HepG2 (cell line): Measurements from ENCODE around the gene CSTF1. TPM values are rescaled to one million over a fixed set of nuclear protein-coding genes. Genes with fewer than 3 reads are reported as not detected.
A peak's percentile ranks its signal among the peaks of the same experiment; 100 is the strongest.

ENCODE experiments used
- ATAC-seq: fragments of 200-7000 bp; cut with Tn5 transposase; 3 replicates; pipeline ENCODE4 v1.9.1; 2020; ENCODE audit warnings: mild to moderate bottlenecking, moderate library complexity
- BruUV-seq: library from RNA; stranded (reverse); fragments of 400-500 nt; replicated peaks from 2 replicates; lab custom pipeline; 2021; lab: Mats Ljungman, UMichigan
- CTCF ChIA-PET: fragments of 300-600 bp; formaldehyde crosslinking; extraction: SDS; loops from one replicate; lab custom pipeline; 2021; ENCODE audit warnings: low total read pairs, inconsistent platforms, low intra/inter-chr PET ratio; lab: Yijun Ruan, JAX
- POLR2A ChIA-PET: fragments of 350-600 bp; sonication (Branson Sonifier 250); formaldehyde crosslinking; loops from one replicate; lab custom pipeline; 2020; ENCODE audit warnings: antibody characterized with exemption, inconsistent platforms; lab: Yijun Ruan, JAX
- DNase-seq: peaks from one replicate; pipeline ENCODE4 v3.0.0-alpha.2; 2015; ENCODE audit warnings: low spot score
- FAIRE-seq: peaks from 3 replicates; lab custom pipeline; 2011; peaks lifted over from hg19 to GRCh38; lab: Jason Lieb, UNC
- H2AFZ ChIP-seq: one replicate; pipeline ENCODE4 v1.6.1; 2011; ENCODE audit warnings: low read length, inconsistent platforms
- H3K27ac ChIP-seq: fragments of 300-600 bp; 3 replicates; pipeline ENCODE4 v1.8.0; 2011; ENCODE audit warnings: mixed run types, mild to moderate bottlenecking, mixed read lengths, low read length, inconsistent platforms; ENCODE audit not compliant: insufficient read depth; ENCODE audit errors: extremely low read length
- H3K27me3 ChIP-seq, 2 experiments: fragments of 200-600 bp in 1 of 2; 2 replicates in 1 of 2; 3 replicates in 1 of 2; pipeline versions ENCODE4 v1.6.0 to v1.8.0; 2011; ENCODE audit warnings: low read length in 2 of 2, mild to moderate bottlenecking in 2 of 2, moderate library complexity in 2 of 2, inconsistent platforms in 1 of 2; ENCODE audit not compliant: insufficient read depth in 2 of 2, control insufficient read depth in 1 of 2
- H3K36me3 ChIP-seq, 2 experiments: fragments of 200-600 bp in 1 of 2; replicated peaks in 1 of 2; 2 replicates in 1 of 2; 3 replicates in 1 of 2; pipeline versions ENCODE4 v1.5.1 to v1.8.0; 2011; ENCODE audit warnings: low read length in 2 of 2, inconsistent platforms in 1 of 2; ENCODE audit not compliant: insufficient read depth in 2 of 2, control insufficient read depth in 1 of 2
- H3K4me1 ChIP-seq: 2 replicates; pipeline ENCODE4 v1.5.1; 2012; ENCODE audit warnings: low read length, inconsistent platforms; ENCODE audit not compliant: insufficient read depth
- H3K4me2 ChIP-seq: 2 replicates; pipeline ENCODE4 v1.6.0; 2011; ENCODE audit warnings: low read depth, low read length, inconsistent platforms
- H3K4me3 ChIP-seq, 3 experiments: fragments of 200-600 bp in 1 of 3; sonication (generic), shearing (Covaris generic) in 1 of 3; replicated peaks in 1 of 3; 2 replicates each; pipeline ENCODE4 v1.5.1; 2011 to 2016; ENCODE audit warnings: low read length in 3 of 3, inconsistent platforms in 2 of 3, low read depth in 2 of 3, mild to moderate bottlenecking in 2 of 3, control low read depth in 1 of 3, mixed read lengths in 1 of 3; ENCODE audit not compliant: insufficient read depth in 1 of 3
- H3K79me2 ChIP-seq: one replicate; pipeline ENCODE4 v1.6.1; 2011; ENCODE audit warnings: low read length, inconsistent platforms; ENCODE audit not compliant: insufficient read depth
- H3K9ac ChIP-seq: 2 replicates; pipeline ENCODE4 v1.6.0; 2011; ENCODE audit warnings: mild to moderate bottlenecking, low read depth, low read length, inconsistent platforms; ENCODE audit not compliant: insufficient read depth
- H3K9me3 ChIP-seq: 2 replicates; pipeline ENCODE4 v1.5.1; 2012; ENCODE audit warnings: mild to moderate bottlenecking, low read length
- H4K20me1 ChIP-seq: 2 replicates; pipeline ENCODE4 v1.6.0; 2011; ENCODE audit warnings: inconsistent platforms, mild to moderate bottlenecking, low read length, moderate library complexity; ENCODE audit not compliant: insufficient read depth
- EHMT2 ChIP-seq: fragments of 200-600 bp; sonication (generic); IDR thresholded peaks from 2 replicates; pipeline ENCODE4 v1.7.0; 2017; ENCODE audit warnings: antibody characterized with exemption, low read depth, low read length, borderline replicate concordance
- ELF1 ChIP-seq: sonication (generic); formaldehyde crosslinking; IDR thresholded peaks from 2 replicates; pipeline ENCODE4 v1.4.0; 2020; ENCODE audit warnings: missing genetic modification reagents
- HDAC2 ChIP-seq: sonication (generic); formaldehyde crosslinking; IDR thresholded peaks from 2 replicates; pipeline ENCODE4 v1.4.0; 2020; ENCODE audit warnings: missing genetic modification reagents
- IRF2 ChIP-seq: IDR thresholded peaks from 2 replicates; pipeline ENCODE4 v1.6.1; 2018; ENCODE audit warnings: missing genetic modification reagents, missing compliant biosample characterization
- KDM5A ChIP-seq: fragments of 200-600 bp; sonication (generic); IDR thresholded peaks from 2 replicates; pipeline ENCODE4 v1.7.0; 2018; ENCODE audit warnings: antibody characterized with exemption, mild to moderate bottlenecking, low read length, borderline replicate concordance
- MAF1 ChIP-seq: sonication (generic); formaldehyde crosslinking; IDR thresholded peaks from 2 replicates; pipeline ENCODE4 v1.5.0; 2020; ENCODE audit warnings: missing genetic modification reagents, borderline replicate concordance
- MAFK ChIP-seq, 2 experiments: IDR thresholded peaks in 1 of 2; conservative IDR thresholded peaks in 1 of 2; 2 replicates each; pipeline ENCODE4 v1.6.1; 2011; ENCODE audit warnings: improper control_type of control experiment in 2 of 2, low read length in 2 of 2
- NFE2 ChIP-seq: sonication (generic); formaldehyde crosslinking; IDR thresholded peaks from 2 replicates; pipeline ENCODE4 v1.4.0; 2020; ENCODE audit warnings: missing genetic modification reagents
- NFE2L2 ChIP-seq: fragments of 150-350 bp; IDR thresholded peaks from 2 replicates; pipeline ENCODE4 v1.6.1; 2014; ENCODE audit warnings: low read length
- NRL ChIP-seq: sonication (generic); formaldehyde crosslinking; IDR thresholded peaks from 2 replicates; pipeline ENCODE4 v1.5.0; 2020; ENCODE audit warnings: missing genetic modification reagents, mild to moderate bottlenecking, moderate library complexity, borderline replicate concordance
- PHF20 ChIP-seq: sonication (generic); formaldehyde crosslinking; IDR thresholded peaks from 2 replicates; pipeline ENCODE4 v1.5.0; 2020; ENCODE audit warnings: mild to moderate bottlenecking, missing genetic modification reagents
- RARG ChIP-seq: sonication (generic); formaldehyde crosslinking; IDR thresholded peaks from 2 replicates; pipeline ENCODE4 v1.4.0; 2020; ENCODE audit warnings: low read depth, mild to moderate bottlenecking, missing genetic modification reagents
- RBM22 ChIP-seq: fragments of 200-400 bp; formaldehyde crosslinking; optimal IDR thresholded peaks from 2 replicates; pipeline ENCODE3; 2017; ENCODE audit warnings: mild to moderate bottlenecking, low read length, moderate library complexity
- REL ChIP-seq: sonication (generic); formaldehyde crosslinking; conservative IDR thresholded peaks from 2 replicates; pipeline ENCODE4 v1.8.0; 2022; ENCODE audit warnings: mild to moderate bottlenecking, missing genetic modification reagents, moderate library complexity
- THAP7 ChIP-seq: sonication (generic); formaldehyde crosslinking; IDR thresholded peaks from 2 replicates; pipeline ENCODE4 v1.8.1; 2023; ENCODE audit warnings: mild to moderate bottlenecking, missing genetic modification reagents
- ZBTB20 ChIP-seq: sonication (generic); formaldehyde crosslinking; IDR thresholded peaks from 2 replicates; pipeline ENCODE4 v1.8.1; 2023; ENCODE audit warnings: missing genetic modification reagents, low read depth, mild to moderate bottlenecking, borderline replicate concordance
- ZBTB33 ChIP-seq: sonication (generic); formaldehyde crosslinking; IDR thresholded peaks from 2 replicates; pipeline ENCODE4 v1.4.0; 2020; ENCODE audit warnings: missing genetic modification reagents
- ZNF234 ChIP-seq: sonication (generic); formaldehyde crosslinking; conservative IDR thresholded peaks from 2 replicates; pipeline ENCODE4 v1.5.1; 2020; ENCODE audit warnings: mild to moderate bottlenecking, missing genetic modification reagents
- ZNF451 ChIP-seq: sonication (generic); formaldehyde crosslinking; IDR thresholded peaks from 2 replicates; pipeline ENCODE4 v1.5.0; 2020; ENCODE audit warnings: mild to moderate bottlenecking, missing genetic modification reagents
- ZNF598 ChIP-seq: sonication (generic); formaldehyde crosslinking; IDR thresholded peaks from 2 replicates; pipeline ENCODE4 v1.5.1; 2020; ENCODE audit warnings: mild to moderate bottlenecking, missing genetic modification reagents, borderline replicate concordance
- ZNF740 ChIP-seq: sonication (generic); formaldehyde crosslinking; IDR thresholded peaks from 2 replicates; pipeline ENCODE4 v1.4.0; 2020; ENCODE audit warnings: missing genetic modification reagents
- ZNF75D ChIP-seq: sonication (generic); formaldehyde crosslinking; IDR thresholded peaks from 2 replicates; pipeline ENCODE4 v1.8.1; 2023; ENCODE audit warnings: missing genetic modification reagents, mild to moderate bottlenecking, borderline replicate concordance
- ZNF766 ChIP-seq: sonication (generic); formaldehyde crosslinking; IDR thresholded peaks from 2 replicates; pipeline ENCODE4 v1.5.0; 2020; ENCODE audit warnings: missing genetic modification reagents, borderline replicate concordance
- ZNF850 ChIP-seq: sonication (generic); formaldehyde crosslinking; conservative IDR thresholded peaks from 2 replicates; pipeline ENCODE4 v1.9.0; 2021; ENCODE audit warnings: mild to moderate bottlenecking, missing genetic modification reagents
- WGBS: methylation state at CpG from one replicate; pipeline ENCODE4 v1.1.6; 2017; ENCODE audit warnings: low lambda C conversion rate; 5-methylcytosine and 5-hydroxymethylcytosine counted together
- in situ Hi-C: cut with HindIII; loops from 2 replicates; pipeline ENCODE4 v1.10.0; 2017; ENCODE audit warnings: low pct_unique_long_range_greater_than_20kb; ENCODE audit not compliant: extremely low pct_ligation_motif_present
- intact Hi-C: fragments of 100-400 bp; cut with micrococcal nuclease; formaldehyde crosslinking; loops from one replicate; pipeline ENCODE4 v1.10.0; 2022; ENCODE audit not compliant: unreplicated experiment
- polyA plus RNA-seq, 8 experiments: library from polyadenylated mRNA; depleted of rRNA in 3 of 8; stranded (reverse) in 7 of 8; unstranded in 1 of 8; fragments of >200 nt; fragmentation: Illumina TruSeq in 4 of 8; extraction: Trizol in 4 of 8; gene quantifications; 2 replicates each; pipeline versions ENCODE4 v1.2.1 to v1.2.3, GENCODE V29; 2011 to 2016; ENCODE audit warnings: low read depth in 4 of 8, missing spikeins in 1 of 8, mixed read lengths in 1 of 8; ENCODE audit not compliant: insufficient read depth in 1 of 8
- total RNA-seq, 5 experiments: library from RNA; depleted of rRNA; stranded (reverse); fragments of >200 nt; fragmentation: Illumina TruSeq; extraction: Trizol; gene quantifications; 2 replicates each; pipeline ENCODE4 v1.2.3, GENCODE V29; 2016; ENCODE audit warnings: low read depth in 1 of 5

CSTF1 gene
- total and polyA plus RNA-seq, 2 of the 13 experiments (the other 11 are each of a cell fraction or from before 2014, with no cell fraction given): 70.9 to 100 TPM

GRCh38 chr20:56385130-56385529 lies 7.3 kb upstream of the CSTF1 start (continued):
- TF ChIP-seq ZNF740 (CRISPR knock-in tag): no peak
- no peak for TF ChIP-seq PHF20
- no peak for TF ChIP-seq RARG (CRISPR knock-in tag)

GRCh38 chr20:56386219-56386618 lies 6.2 kb upstream of the CSTF1 start:
- CTCF ChIA-PET: no interaction called here
- no peak overlapping the region for H3K4me2 ChIP-seq
- no peaks in the 10 kb centered on the region; a peak in 1 of 5 replicates for H3K27me3 ChIP-seq
- H3K36me3 ChIP-seq: peaks cover 27 to 74% of the 10 kb centered on the region in 2 experiments
- peaks cover 81% of the 10 kb centered on the region for H3K79me2 ChIP-seq
- peak; percentile 39 for DNase-seq
- POLR2A ChIA-PET: no interaction called here
- intact Hi-C loops: no loop called here
- no peak for FAIRE-seq
- in situ Hi-C loops: no loop called here
- no peaks in the 10 kb centered on the region for H3K9me3 ChIP-seq
- no peak overlapping the region for H3K4me3 ChIP-seq
- 87% methylated on average over 6 of the region's 6 CpGs for WGBS
- H3K4me1 ChIP-seq: peaks cover 63% of the 10 kb centered on the region
- H3K27ac ChIP-seq: peak overlapping the region; percentile 15
- no peak overlapping the region for H2AFZ ChIP-seq
- H3K9ac ChIP-seq: no peak overlapping the region
- BruUV-seq: no TSS peak
- H4K20me1 ChIP-seq: no peaks in the 10 kb centered on the region
- no peak; the same call in 2 of the 3 replicates for ATAC-seq
- TF ChIP-seq KDM5A (no peak), ELF1 (CRISPR knock-in tag) (no peak), ZNF234 (CRISPR knock-in tag) (no peak), ZNF850 (no peak), NFE2 (CRISPR knock-in tag) (peak; percentile 35; the same call in 1 of the 2 replicates), ZNF75D (no peak), EHMT2 (no peak), NRL (CRISPR knock-in tag) (no peak), MAFK (conservative IDR thresholded peaks at IDR 0.05 in 1 of 2, IDR thresholded peaks at IDR 0.05 in 1 of 2; ENCODE audit: low read length in 2 of 2) (peak; percentile 80 to 91), ZNF451 (CRISPR knock-in tag) (no peak), MAF1 (CRISPR knock-in tag) (no peak), NFE2L2 (peak; percentile 97), IRF2 (CRISPR knock-in tag) (no peak), RBM22 (no peak), ZBTB33 (CRISPR knock-in tag) (peak; percentile 96), ZBTB20 (CRISPR knock-in tag) (no peak), THAP7 (CRISPR knock-in tag) (no peak), ZNF766 (CRISPR knock-in tag) (no peak), ZNF598 (CRISPR knock-in tag) (no peak), HDAC2 (CRISPR knock-in tag) (no peak), REL (CRISPR knock-in tag) (no peak)
